ENCODE results near the gene MOB3A. TPM values are rescaled to one million over a fixed set of nuclear protein-coding genes. Genes with fewer than 3 reads are reported as not detected.
A peak's percentile ranks its signal among the peaks of the same experiment; 100 is the strongest.
"Not testable (repeated sequence)": the region's sequence is repeated elsewhere in the genome, so short reads cannot be mapped to it uniquely, and the experiment has no call there.

Gene MOB3A
- total and polyA plus RNA-seq, 5 donors: 9.5 to 27.0 (median 21.6) TPM

DNA sequence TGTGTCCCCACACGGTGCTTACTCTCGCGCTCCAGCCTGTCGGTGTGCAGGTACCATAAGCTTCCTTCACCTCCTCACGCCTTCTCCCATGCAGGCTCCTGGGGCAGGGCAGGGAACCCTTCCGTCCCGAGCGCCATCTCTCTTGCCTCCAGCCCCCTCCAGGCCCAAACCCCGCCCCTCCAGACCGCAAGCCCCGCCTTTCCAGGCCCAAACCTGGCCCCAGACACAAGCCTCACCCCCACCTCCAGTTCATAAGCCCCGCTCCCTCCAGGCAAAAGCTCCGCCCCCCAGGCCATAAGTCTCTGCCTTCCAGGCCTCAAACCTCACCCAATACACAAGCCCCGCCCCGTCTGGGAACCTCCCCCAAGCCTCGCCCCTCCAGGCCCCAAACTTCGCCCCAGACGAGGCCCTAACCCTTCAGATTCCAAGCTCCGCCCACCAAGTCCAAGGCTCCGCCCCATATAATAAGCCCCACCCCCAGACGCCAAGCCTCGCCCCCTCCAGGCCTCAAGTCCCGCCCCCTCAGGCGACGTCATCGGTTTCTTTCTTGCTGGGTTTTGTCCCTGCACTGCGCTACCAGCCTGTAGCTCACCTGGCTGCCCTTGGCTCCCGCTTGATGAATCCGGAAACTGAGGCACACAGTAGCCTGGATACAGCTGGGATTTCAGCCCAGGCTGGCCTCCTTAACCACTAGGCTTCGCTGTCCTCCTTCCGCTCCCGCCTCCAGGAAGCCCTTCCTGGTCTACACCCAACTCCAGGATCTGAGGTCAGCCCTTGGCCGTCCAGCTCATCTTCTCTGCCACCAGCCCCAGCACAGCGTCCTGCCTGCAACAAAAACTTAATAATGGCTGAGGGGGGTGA lies 61.2 kb downstream of the MOB3A start:
- intact Hi-C loops (cut with DNase I): no loop called here
- no peak overlapping the region for H3K4me3 ChIP-seq (ENCODE audit: low read length)
- WGBS: 45% methylated on average over 34 of the region's 34 CpGs
- ATAC-seq: peak in 1 of 2 donors; percentile 6
- peak in 2 of 3 donors; percentile 71 to 78 for DNase-seq
- no peaks in the 10 kb centered on the region for H3K27me3 ChIP-seq (ENCODE audit: control insufficient read depth, insufficient read depth)
- no peaks in the 10 kb centered on the region for H3K9me3 ChIP-seq (ENCODE audit: control insufficient read depth, low read length)
- no peak overlapping the region for H3K27ac ChIP-seq (ENCODE audit: low read length)
- peaks cover 8% of the 10 kb centered on the region for H3K4me1 ChIP-seq (ENCODE audit: control insufficient read depth, insufficient read depth, low read length)

DNA sequence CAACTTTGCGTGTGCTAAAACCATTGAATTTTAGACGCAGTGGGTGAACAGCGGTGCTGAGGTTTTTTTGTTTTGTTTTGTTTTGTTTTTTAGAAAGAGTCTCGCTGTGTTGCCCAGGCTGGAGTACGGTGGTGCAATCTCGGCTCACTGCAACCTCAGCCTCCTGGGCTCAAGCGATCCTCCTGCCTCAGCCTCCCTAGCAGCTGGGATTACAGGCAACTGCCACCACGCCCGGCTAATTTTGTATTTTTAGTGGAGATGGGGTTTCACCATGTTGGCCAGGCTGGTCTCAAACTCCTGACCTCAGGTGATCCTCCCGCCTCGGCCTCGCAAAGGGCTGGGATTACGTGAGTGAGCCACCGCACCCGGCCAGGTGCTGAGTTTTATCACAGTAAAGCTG lies 61.9 kb downstream of the MOB3A start:
- H3K27me3 ChIP-seq (ENCODE audit: control insufficient read depth, insufficient read depth); intact Hi-C loops (cut with DNase I); H3K27ac ChIP-seq (ENCODE audit: low read length); ATAC-seq; DNase-seq; H3K4me3 ChIP-seq (ENCODE audit: low read length); H3K9me3 ChIP-seq (ENCODE audit: control insufficient read depth, low read length); H3K4me1 ChIP-seq (ENCODE audit: control insufficient read depth, insufficient read depth, low read length): not testable (repeated sequence)
- 94% methylated on average over 15 of the region's 15 CpGs for WGBS

- ATAC-seq (no peak), DNase-seq (peak in 1 of 3 donors; percentile 63)
- H3K4me1 ChIP-seq (ENCODE audit: control insufficient read depth, insufficient read depth, low read length): peaks cover 8% of the 10 kb centered on the region
These were observed 62.3 kb downstream of the MOB3A start for GRCh38 chr19:2033825-2034159.

DNA sequence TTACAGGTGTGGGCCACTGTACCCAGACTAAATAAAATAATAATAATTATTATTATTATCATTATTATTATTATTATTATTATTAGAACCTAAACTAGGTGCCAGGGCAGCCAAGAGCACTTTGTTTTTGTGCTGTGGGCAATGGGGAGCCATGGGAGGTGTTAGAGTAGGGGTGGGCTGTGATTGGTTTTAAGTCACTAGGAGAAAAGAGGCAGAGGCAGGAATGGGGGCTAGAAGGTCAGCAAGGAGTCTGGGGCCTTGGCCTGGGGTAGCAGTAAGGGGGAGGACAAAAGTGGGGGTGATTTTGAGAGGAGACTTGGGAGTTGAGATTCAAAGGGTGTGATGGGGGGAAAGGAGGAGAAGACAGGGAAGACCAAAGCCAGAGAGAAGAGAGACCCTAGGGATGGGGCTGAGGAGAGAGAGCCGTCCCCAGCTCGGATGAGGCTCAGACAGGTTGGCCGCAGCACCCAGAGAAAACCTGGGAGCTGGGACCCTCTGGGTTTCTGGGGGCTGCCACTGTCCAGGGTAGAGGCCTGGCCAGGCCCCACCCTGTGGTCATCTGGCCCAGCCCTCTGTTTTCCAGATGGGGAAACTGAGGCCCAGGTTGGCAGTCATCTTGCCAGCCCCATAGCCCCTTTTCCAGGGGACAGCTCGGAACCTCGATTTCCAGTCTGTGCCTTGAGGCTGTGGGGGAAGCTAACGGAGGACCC lies 62.9 kb downstream of the MOB3A start:
- WGBS: 91% methylated on average over 6 of the region's 6 CpGs
- DNase-seq (no peak), ATAC-seq (no peak)
- Histone ChIP-seq H3K27ac (ENCODE audit: low read length) (no peak overlapping the region), H3K4me1 (ENCODE audit: control insufficient read depth, insufficient read depth, low read length) (peaks cover 8% of the 10 kb centered on the region), H3K9me3 (ENCODE audit: control insufficient read depth, low read length) (no peaks in the 10 kb centered on the region), H3K27me3 (ENCODE audit: control insufficient read depth, insufficient read depth) (no peaks in the 10 kb centered on the region), H3K4me3 (ENCODE audit: low read length) (no peak overlapping the region)
- intact Hi-C loops (cut with DNase I): no loop called here

More at GRCh38 chr19:2033825-2034159, 62.3 kb downstream of the MOB3A start:
- intact Hi-C loops (cut with DNase I): no loop called here
- Histone ChIP-seq H3K27me3 (ENCODE audit: control insufficient read depth, insufficient read depth) (no peaks in the 10 kb centered on the region), H3K27ac (ENCODE audit: low read length) (no peak overlapping the region), H3K4me3 (ENCODE audit: low read length) (no peak overlapping the region), H3K9me3 (ENCODE audit: control insufficient read depth, low read length) (no peaks in the 10 kb centered on the region)
- WGBS: 76% methylated on average over 9 of the region's 9 CpGs

GRCh38 chr19:2032296-2032941 lies 63.7 kb downstream of the MOB3A start:
- 5% methylated on average over 19 of the region's 19 CpGs for WGBS
- no peaks in the 10 kb centered on the region for H3K27me3 ChIP-seq (ENCODE audit: control insufficient read depth, insufficient read depth)
- intact Hi-C loops (cut with DNase I): no loop called here
- H3K9me3 ChIP-seq (ENCODE audit: control insufficient read depth, low read length): no peaks in the 10 kb centered on the region
- peak; percentile 95 to 98 (median 98) for DNase-seq
- peaks cover 8% of the 10 kb centered on the region for H3K4me1 ChIP-seq (ENCODE audit: control insufficient read depth, insufficient read depth, low read length)
- ATAC-seq: peak; percentile 90 to 95
- H3K4me3 ChIP-seq (ENCODE audit: low read length): no peak overlapping the region
- peak overlapping the region; percentile 99 for H3K27ac ChIP-seq (ENCODE audit: low read length)

GRCh38 chr19:2027361-2027760 lies 68.8 kb downstream of the MOB3A start:
- 55% methylated on average over 9 of the region's 9 CpGs for WGBS
- no peaks in the 10 kb centered on the region for H3K27me3 ChIP-seq (ENCODE audit: control insufficient read depth, insufficient read depth)
- intact Hi-C loops (cut with DNase I): no loop called here
- no peaks in the 10 kb centered on the region for H3K9me3 ChIP-seq (ENCODE audit: control insufficient read depth, low read length)
- no peak overlapping the region for H3K27ac ChIP-seq (ENCODE audit: low read length)
- DNase-seq: peak in 1 of 3 donors; percentile 66
- H3K4me1 ChIP-seq (ENCODE audit: control insufficient read depth, insufficient read depth, low read length): peaks cover 8% of the 10 kb centered on the region
- no peak overlapping the region for H3K4me3 ChIP-seq (ENCODE audit: low read length)
- ATAC-seq: peak in 1 of 2 donors; percentile 29

- no peak for DNase-seq
- no peak for ATAC-seq
- intact Hi-C loops (cut with DNase I): no loop called here
- Histone ChIP-seq H3K27me3 (ENCODE audit: control insufficient read depth, insufficient read depth) (no peaks in the 10 kb centered on the region), H3K4me1 (ENCODE audit: control insufficient read depth, insufficient read depth, low read length) (peaks cover 4% of the 10 kb centered on the region), H3K27ac (ENCODE audit: low read length) (no peak overlapping the region), H3K9me3 (ENCODE audit: control insufficient read depth, low read length) (no peaks in the 10 kb centered on the region), H3K4me3 (ENCODE audit: low read length) (no peak overlapping the region)
- WGBS: 86% methylated on average over 10 of the region's 10 CpGs
These were observed 69.4 kb downstream of the MOB3A start for GRCh38 chr19:2026770-2027169.

DNA sequence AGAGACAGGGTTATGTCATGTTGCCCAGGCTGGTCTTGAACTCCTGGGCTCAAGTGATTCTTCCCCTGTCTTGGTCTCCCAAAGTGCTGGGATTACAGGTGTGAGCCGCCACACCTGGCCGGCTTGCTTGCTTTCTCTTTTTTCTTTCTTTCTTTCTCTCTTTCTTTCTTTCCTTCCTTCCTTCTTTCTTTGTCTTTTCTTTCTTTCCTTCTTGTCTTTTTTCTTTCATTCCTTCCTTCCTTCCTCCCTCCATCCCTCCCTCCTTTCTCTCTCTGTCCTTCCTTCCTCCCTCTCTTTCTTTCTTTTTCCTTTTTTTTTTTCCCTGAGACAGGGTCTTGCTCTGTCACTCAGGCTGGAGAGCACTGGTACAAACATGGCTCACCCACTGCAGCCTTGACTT lies 73.8 kb downstream of the MOB3A start:
- Histone ChIP-seq H3K9me3 (ENCODE audit: control insufficient read depth, low read length) (no peaks in the 10 kb centered on the region), H3K27ac (ENCODE audit: low read length) (no peak overlapping the region), H3K4me3 (ENCODE audit: low read length) (no peak overlapping the region), H3K4me1 (ENCODE audit: control insufficient read depth, insufficient read depth, low read length) (no peaks in the 10 kb centered on the region), H3K27me3 (ENCODE audit: control insufficient read depth, insufficient read depth) (no peaks in the 10 kb centered on the region)
- intact Hi-C loops (cut with DNase I): loop anchor here in 1 of 4 donors (5.0 kb wide), 1 partner anchor 45 kb away; no protein-coding TSS in a partner anchor
- no peak for ATAC-seq
- no peak for DNase-seq
- WGBS: 88% methylated on average over 2 of the region's 2 CpGs

DNA sequence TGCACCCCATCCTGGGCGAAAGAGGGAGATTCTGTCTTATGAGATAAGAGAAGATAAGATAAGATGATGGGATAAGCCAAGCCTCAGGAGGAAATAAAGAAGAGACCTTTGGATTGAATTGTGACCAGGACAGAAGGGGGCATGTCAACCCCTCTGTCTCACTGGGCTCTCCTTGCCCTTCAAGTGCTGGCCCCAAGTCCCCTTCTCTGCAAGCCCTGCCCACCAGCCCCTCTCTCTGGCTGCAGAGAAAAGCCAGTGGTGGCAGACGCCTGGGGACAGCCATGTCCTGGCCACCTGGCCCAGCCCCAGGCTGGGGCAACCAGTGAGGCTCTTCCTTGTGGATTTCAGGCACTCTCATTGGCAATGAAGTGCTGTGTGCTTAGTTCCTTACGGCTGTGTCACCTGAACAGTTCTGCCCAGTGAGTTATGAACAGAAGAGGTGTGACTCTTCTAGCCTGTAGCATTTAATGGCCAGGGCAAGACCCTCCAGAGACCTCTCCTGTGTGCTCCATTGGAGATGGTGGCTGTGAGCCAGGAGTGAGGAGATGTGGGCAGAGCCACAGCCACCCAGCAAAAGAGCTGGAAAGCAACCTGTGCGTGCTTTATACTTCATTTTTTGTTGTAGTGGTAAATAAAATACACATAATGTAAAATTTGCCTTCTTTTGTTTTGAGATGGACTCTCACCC lies 74.5 kb downstream of the MOB3A start:
- Histone ChIP-seq H3K9me3 (ENCODE audit: control insufficient read depth, low read length) (no peaks in the 10 kb centered on the region), H3K4me3 (ENCODE audit: low read length) (no peak overlapping the region), H3K27me3 (ENCODE audit: control insufficient read depth, insufficient read depth) (no peaks in the 10 kb centered on the region), H3K4me1 (ENCODE audit: control insufficient read depth, insufficient read depth, low read length) (no peaks in the 10 kb centered on the region), H3K27ac (ENCODE audit: low read length) (no peak overlapping the region)
- DNase-seq (no peak), ATAC-seq (no peak)
- 69% methylated on average over 4 of the region's 4 CpGs for WGBS
- intact Hi-C loops (cut with DNase I): loop anchor here in 1 of 4 donors (5.0 kb wide), 1 partner anchor 46 kb away; no protein-coding TSS in a partner anchor

Measured in right cardiac atrium (tissue), 5 donors.